ENCODE results near the gene POLE2.

DNA sequence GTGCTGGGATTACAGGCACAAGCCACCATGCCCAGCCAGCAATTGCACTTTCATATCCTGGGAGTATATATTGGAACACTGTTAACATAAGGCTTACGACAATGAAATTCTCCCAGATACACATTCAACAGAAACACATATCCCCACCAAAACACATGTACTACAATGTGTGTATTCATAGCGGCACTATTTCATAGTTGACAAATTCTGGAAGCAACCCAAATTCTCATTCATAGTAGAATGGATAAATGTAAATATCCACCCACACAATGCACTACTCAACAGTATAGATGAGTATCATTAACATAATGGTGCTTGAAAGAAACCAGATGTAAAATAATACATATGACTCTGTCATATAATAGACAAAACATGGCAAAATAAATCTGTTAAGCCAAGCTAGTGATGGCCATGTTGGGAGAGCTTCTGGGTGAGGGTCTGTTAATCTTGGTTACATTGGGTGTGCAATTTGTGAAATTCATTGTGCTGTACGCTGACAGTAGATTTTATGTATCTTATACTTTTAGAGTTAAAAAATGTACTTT lies 50.4 kb downstream of the POLE2 start:
- TF ChIP-seq, protein P1, sequence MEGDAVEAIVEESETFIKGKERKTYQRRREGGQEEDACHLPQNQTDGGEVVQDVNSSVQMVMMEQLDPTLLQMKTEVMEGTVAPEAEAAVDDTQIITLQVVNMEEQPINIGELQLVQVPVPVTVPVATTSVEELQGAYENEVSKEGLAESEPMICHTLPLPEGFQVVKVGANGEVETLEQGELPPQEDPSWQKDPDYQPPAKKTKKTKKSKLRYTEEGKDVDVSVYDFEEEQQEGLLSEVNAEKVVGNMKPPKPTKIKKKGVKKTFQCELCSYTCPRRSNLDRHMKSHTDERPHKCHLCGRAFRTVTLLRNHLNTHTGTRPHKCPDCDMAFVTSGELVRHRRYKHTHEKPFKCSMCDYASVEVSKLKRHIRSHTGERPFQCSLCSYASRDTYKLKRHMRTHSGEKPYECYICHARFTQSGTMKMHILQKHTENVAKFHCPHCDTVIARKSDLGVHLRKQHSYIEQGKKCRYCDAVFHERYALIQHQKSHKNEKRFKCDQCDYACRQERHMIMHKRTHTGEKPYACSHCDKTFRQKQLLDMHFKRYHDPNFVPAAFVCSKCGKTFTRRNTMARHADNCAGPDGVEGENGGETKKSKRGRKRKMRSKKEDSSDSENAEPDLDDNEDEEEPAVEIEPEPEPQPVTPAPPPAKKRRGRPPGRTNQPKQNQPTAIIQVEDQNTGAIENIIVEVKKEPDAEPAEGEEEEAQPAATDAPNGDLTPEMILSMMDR (conservative IDR thresholded peaks at IDR 0.05; ENCODE audit: low read length): no peak
- TF ChIP-seq EZH2phosphoT487 (IDR thresholded peaks at IDR 0.05; ENCODE audit: borderline replicate concordance): no peak

Data from Loucy (cell line).